Suppressor macrophage treated with lipopolysaccharide for 4 hours (primary cell): ENCODE data around the gene REM2.
A peak's percentile ranks its signal among the peaks of the same experiment; 100 is the strongest.

Experiments
- DNase-seq: peaks from one replicate; pipeline ENCODE4 v3.0.0-alpha.2; 2020

Gene REM2

DNA sequence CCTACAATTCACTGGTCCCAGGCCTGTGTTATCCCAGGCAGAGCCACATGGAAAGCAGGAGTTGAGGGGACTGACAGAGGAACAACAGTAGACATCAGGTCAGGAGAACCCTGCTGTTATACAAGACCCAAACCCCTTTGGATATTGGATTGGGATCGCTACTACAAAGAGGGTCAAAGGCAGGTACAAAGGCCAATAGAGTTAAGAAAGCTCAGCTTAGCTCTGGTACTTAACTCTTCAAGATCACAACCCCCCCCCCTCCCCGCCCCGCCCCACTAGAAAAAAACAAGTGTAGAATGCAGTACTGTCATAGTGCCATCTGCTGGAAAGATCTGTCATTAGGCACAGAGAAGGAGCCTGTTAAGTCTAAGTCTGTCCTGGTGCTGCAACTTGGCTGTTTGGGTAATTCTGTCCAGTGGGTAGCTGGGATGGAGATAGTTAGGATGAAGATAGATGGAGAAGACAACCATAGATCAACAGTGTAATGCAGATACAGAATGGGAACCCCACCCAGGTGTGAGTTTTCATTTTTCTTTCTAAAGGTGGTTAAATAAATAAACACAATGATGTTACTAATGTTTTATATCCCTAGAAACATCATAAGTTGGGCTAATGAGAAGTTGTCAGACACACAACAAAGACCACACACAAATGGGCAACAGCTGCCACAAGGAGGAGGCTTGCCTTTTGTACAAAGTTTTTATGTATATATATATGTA is 17.2 kb downstream of the REM2 start:
- peak; percentile 62 for DNase-seq

DNA sequence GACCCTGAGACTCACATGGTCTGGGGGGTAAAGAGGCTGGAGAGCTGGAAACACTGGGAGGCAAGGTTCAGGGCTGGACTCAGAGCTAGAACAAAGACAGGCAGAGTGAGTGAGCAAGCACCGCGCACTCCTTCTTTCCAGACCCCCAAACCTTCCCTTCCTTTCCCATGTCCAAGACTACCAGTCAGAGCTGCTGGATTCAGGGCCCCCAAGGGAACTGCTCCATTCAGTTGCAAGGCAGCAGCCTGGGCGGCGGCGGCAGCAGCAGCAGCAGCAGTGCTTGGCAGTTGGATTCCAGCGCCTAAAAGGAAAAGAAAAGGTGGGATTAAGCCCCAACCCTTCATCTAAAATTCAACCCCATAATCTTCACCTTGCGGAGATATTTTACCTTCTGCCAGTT is 18.8 kb downstream of the REM2 start:
- DNase-seq, result no peak

DNA sequence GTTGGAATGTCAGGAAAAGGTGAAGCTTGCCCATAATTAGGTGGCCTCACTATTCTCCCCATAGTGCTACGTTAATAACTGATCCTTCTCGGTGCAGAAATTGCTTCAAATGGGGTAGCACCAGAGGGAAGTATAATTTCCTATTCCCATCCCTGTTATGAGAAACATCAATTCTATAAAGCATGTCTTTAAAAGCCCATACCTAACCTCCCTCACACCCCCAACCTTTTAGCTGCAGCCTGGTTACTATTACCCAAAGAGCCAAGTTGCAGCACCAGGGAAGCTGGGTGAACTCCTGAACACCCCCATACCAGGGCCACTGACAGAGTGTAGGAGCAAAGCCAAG is 20.7 kb downstream of the REM2 start:
- DNase-seq, result no peak

DNA sequence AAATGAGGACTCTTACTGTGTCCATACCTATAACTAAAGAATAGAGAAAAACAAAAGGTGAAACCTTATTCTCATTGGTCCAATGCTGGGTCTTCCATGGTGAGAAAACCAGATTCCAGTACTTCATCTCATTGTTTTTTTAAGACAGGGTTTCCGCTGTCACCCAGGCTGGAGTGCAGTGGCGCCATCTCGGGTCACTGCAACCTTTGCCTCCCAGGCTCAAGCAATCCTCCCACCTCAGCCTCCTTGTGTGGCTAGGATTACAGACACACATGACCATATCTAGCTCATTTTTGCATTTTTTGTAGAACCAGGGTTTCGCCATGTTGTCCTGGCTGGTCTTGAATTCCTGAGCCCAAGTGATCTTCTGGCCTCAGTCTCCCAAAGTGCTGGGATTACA is 22.6 kb downstream of the REM2 start:
- DNase-seq, result no peak

DNA sequence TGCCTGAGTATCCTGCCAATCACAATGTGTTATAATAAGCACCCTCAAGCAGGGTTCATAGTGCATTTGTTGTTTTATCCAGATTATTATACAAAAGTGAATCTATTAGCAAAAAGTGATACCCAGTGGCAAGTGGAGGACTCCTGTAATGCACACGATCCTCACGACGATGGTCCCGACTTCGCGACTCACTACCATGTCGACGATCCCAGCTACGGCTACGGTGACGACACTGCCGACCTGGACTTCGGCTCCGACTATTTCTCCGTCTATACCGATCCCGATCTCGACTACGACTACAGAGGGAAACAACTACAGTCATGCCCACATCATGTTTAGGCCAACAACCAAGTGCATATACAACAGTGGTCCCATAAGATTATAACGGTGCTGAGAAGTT is 23.1 kb downstream of the REM2 start:
- no peak for DNase-seq

DNA sequence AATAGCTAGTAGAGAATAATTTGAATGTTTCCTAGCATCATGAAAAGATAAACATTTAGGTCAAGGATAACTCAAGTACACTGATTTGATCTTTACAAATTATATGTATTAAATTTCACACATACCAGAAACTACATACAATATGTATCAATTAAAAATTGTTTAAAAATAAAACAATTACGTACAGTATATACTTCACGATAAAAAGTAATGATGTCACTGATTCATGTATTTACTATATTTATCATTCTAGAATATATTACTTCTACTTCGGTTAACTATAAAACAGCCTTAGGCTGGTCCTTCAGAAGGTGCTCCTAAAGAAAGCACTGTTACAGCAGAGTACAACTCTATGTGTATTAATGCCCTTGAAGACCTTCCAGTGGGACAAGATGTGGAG is 24.4 kb downstream of the REM2 start:
- DNase-seq, result no peak

DNA sequence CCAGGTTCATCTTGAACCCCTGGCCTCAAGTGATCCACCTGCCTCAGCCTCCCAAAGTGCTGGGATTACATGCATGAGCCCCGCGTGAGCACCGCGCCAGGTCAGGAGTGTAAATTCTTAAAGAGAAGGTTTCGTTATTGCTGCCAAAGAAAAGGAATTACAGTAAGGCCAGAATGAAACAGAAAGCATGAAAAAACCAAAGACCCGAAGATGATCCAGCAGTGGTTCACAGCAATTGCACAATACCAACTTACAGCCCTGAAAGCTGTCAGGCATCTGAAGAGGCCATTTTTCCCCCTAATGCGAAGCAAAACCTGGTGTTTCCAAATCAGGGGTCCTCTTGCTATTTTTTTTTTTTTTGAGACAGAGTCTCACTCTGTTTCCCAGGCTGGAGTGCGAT is 25.6 kb downstream of the REM2 start:
- peak; percentile 93 for DNase-seq

DNA sequence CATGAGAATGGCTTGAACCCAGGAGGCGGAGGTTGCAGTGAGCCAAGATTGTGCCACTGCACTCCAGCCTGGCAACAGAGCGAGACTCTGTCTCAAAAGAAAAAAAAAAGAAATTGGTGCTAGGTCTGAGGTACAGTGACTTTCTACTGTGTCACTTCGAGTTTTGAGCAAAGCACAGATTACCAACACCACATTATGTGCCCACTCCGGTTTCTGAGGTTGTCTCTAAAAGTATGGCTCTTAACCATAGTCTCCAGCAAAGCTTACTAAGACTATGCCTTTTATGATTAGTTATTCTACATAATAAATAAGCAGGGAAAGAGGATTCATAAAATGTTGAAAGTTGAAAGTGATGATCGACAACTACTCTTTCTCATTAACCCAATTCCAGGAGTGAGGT is 27.9 kb downstream of the REM2 start:
- DNase-seq, result no peak

DNA sequence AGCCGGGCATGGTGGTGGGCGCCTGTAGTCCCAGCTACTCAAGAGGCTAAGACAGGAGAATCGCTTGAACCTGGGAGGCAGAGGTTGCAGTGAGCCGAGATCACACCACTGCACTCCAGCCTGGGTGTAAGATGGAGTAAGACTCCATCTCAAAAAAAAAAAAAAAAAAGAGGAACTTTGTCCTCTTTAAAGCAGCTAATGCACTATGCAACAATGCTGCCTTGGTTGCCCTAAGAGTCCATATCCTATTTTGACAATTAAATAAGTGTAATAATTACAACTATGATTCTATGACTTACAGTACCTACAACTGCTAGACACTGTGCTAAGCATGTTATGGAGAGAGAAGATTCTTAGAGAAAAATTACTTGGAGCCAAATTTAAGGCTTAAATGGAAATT is 31.8 kb downstream of the REM2 start:
- peak; percentile 43 for DNase-seq

DNA sequence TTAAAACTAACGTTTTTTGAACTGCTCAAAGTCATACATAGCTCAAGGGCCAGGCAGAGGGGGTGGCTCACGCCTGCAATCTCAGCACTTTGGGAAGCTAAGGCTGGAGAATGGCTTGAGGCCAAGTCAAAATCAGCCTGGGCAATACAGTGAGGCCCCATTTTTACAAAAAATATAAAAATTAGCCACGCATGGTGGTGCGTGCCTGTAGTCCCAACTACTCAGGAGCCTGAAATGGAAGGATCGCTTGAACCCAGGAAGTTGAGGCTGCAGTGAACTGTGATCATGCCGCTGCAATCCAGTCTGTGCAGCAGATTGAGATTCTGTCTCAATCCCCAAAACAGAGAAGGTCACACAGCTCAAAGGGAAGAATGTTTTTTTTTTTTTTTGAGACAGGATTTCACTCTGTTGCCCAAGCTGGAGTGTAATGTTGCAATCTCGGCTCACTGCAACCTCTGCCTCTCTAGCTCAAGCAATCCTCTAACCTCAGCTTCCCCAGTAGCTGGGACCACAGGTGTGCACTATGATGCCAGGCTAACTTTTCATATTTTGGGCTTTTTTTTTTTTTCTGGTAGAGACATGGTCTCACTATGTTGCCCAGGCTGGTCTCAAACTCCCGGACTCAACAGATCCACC is 33.0 kb downstream of the REM2 start:
- DNase-seq, result peak; percentile 80

DNA sequence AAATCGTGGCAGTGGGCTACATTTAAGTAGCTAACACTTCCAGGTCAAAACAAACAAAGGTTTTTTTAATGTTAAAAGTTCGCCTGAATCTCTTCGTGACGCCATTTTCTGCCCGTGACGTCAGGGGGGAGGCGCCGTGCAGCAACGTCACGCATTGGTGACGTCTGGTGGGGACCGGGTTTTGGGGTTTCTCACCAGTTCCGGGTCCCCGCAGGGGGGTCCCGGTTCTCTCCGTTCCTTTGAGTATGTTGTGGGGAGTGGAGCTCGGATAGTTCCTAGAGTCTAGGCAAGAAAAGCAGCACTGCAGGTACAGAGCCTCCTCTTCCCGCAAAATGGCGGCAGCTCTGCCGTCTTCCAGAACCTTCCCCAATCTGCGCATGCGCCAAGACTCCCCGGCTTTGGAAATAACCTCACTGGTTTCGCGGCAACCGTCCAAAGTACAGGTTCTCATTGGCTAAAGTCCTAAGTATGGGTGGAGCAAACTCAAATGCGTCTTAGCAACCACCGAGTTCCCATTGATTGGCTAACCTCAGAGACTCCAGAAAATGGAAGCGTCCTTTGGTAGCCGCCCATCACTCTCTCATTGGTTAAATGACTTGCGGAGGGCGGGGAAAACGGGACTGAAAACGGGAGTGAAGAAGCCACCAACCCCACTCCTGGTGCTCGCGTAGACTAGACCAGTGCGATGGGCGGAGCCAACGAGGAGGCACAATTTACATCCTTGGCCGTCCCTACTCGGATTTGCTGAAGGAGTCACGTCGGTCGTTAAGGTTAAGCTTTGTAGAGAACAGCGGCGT is 36.0 kb downstream of the REM2 start, which contains the start of gene RBM23:
Gene RBM23 (minus strand): TSS at position 346 of the 797 bp plus-strand sequence.
- DNase-seq, result peak; percentile 100

DNA sequence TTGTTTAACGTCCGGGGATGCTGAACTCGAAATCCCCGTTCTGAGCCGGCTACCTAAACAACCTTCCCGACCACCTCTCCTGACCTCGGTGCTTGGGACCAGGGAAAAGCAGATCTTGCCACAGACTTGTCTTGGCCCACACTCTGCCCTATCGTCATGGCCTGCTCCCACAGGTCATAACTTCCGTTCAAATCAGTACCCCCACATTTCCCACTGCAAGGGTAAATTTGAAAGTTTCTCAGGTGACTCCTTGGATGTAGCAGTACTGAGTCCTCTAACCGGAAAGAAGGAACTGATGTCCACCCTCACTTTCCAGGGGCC is 36.5 kb downstream of the REM2 start:
- DNase-seq, result no peak

DNA sequence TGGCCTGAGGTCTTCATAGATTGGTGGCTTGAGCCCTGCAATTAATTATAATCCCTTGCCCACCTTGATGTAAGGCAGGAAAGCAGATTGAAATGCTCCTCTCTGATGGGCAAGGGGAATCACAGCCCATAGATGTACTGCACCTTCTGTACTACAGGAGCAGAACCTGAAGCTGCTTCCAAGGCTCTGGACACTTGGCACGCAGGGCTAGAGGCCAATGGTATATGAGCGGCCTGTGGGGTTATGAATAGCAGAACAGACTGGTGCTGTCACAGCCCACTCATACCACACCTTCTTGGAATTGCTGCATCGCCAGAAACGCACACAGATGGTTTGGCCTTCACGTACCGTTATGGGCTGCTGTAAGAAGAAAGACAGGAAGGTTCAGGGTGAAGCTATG is 37.7 kb downstream of the REM2 start:
- no peak for DNase-seq

DNA sequence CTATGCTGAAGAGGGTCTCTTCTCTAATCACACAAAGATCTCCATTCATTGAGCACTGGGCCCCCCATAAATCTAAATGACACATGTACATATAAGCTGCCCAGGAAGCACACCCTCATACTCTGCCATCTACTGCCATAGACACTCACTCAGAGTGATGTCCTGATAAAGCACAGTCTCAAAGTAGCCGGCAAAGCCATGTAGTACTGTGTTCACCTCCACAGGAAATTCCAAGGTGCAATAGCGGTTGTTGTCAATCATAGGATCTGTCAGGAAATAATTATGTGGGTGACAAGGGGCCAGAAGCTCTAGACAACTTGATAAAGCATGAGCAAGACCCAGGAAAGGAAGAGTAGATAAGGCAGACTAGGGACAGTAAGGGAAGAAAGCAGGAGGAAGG is 39.3 kb downstream of the REM2 start:
- no peak for DNase-seq

DNA sequence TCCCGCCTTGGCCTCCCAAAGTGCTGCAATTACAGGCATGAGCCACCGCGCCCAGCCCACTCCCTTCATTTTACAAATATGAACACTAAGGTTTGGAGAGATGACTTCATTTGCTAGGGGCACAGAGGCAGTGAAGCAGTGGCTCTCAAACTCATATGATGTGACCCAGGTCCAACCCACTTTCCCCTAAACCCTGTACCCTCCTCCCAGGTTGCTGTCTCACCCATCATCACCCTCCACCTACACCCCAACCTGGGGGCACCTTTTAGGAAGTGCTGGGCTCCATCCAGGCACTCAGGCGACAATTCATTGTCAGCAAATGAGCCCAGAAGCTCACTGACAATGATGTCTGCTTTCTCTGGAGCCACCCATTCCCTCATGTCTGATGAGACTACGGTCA is 40.7 kb downstream of the REM2 start:
- DNase-seq, result no peak

DNA sequence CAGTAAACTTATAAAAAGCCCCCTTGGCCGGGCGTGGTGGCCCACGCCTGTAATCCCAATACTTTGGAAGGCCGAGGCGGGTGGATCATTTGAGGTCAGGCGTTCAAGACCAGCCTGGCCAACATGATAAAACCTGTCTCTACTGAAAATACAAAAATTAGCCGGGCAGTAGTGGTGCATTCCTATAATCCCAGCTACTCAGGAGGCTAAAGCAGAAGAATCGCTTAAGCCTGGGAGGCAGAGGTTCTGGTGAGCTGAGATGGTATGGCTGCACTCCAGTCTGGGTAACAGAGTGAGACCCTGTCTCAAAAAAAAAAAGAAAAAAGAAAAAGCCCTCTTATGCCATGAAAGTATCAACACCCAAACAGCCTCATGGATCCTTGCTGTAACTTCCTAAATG is 42.5 kb downstream of the REM2 start:
- DNase-seq, result no peak

DNA sequence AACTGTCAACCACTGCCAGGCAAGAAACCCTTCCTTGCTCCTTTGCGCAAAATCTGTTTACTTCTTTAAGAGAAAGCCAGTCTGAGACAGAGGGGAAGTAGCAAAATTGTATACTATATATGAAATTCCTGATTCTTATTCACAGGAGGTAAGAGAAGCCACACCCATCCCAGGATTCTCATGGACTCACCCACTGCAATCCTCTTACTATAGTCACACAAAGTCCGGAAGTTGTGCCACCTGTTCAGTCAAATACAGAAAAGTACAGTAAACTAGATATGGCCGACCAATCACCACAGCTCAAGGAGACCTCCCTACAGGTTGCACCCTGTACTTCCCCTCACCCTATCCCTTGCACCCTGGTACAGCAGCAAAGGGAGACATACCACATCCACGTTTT is 43.3 kb downstream of the REM2 start:
- DNase-seq, result no peak

DNA sequence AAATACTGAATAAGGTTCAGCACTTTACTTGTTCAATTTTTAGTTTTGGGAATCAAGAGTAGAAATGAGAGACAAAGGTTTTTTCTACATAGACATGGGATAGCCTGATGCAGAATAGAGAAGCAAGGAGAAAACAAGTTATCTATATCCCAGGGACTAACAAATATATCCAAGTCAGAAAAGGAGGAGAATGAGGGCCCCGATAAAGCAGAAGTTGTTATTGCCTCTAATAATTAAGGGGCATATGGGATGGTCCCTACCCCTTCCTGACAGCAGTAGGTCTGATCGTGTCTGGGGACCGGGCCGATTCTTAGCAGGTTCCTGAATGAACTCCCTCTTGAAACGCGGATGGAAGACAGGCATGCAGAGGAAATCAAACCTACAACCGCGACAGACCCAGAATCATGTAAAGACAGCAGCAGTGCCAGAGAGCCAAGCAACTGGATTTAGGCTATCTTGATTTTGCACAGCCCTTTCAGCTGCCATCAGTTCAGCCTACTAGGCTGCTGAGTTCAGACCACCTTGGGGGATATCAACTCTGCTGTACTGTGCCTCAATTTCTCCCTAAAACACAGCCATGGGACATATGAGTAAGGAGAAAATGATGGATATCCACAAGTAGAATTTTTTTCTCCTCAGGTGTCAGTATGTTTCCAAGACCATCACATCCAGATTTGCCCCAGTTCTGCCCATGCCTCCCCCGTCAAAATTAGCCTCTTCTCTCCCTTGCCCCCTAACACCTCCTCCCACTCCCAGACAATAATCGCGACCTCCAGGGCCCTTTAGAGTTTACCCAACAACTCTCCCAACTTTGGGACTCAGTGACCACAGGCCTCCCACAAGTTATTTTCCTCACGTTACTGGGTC is 45.4 kb downstream of the REM2 start:
- no peak for DNase-seq

DNA sequence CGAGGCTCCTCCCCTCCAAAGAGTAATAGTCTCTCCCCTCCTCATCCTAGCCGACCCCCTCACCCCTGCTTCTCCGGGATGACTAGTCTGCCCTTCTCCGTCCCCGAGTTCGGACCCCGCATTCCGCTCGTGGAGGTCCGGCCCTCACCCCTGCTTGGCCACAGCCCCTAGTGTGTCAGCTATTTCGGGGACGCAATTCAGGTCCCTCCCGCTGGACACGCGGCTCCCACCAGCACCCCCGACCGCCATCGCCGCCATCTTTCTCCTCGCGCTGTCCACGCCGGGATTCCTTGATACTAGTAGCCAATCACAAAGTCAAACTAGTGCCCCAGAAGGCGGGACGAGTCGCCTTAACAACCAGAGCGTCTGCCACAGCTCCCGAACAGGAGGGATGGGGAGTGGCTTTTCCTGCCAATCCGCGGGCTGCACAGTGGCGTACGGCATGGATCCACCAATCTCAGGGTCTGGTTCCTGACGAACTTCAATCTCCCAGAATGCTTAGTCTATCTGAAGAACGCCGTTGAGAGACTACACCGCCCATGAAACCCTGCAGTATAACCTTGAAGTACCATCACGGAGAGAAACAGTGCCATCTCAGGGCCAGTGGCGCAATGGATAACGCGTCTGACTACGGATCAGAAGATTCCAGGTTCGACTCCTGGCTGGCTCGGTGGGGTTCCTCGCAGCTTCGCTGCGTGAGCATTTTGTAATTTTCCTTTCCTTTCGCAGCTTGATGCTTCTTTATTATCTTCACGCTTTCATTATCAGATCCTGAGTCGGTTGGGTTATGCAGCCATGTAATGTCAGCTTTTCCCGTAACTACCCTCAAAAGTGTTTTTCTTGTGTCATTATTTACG is 46.3 kb downstream of the REM2 start, which contains the start of gene PRMT5:
Gene PRMT5 (minus strand): TSS at position 273 of the 857 bp plus-strand sequence. CDS start 15 bp downstream, at position 258.
- peak; percentile 99 for DNase-seq

DNA sequence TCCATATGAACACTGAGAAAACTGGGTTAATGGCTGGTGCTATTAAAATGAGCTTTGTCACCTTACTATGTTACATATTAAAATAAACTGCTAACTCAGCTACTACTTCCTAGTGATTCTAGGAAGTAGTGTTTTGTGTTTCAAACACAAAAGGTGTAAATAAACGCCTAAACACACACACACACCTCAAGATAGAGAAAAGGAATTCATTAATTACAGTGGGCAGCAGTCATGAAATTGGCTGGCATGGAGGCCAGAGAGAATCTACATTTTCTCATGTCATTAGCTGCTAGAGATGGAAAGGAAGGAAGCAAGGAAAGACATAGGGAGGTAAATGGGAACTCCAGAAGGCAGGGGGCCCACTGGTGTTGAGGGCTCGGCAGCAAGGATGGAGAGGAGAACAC is 46.9 kb downstream of the REM2 start:
- no peak for DNase-seq

DNA sequence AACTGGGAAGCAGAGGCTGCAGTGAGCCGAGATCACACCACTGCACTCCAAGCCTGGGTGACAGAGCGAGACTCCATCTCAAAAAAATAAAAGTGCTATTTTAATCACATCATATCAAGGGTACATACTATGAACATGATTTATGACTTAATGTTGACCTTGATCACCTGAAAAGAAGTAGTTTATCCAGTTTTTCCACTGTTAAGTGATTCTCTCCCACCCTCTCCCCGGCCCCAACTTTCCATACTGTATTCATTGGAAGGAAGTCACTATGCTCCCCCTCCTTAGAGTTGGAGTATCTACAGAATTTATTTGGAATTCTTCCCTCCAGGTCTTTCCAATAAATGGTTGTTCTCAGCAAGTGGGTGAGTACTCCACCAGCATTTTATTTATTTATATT is 49.1 kb downstream of the REM2 start:
- no peak for DNase-seq

DNA sequence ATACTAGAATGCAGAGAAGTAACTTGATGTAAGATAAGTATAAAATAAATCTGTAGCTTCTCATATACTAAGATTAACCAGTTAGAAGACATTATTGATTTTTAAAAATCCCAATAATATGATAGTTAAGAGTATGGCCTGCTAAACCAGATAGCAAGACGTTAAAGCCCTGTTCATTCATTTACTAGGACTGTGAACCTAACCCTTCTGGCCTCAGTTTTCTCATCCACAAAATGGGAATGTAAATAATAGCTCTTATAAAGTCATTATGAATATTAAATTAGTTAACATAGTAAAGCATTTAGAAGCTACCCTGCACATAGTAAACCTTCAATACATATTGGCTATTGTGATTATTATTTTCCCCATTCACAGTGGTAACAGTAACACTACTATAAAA is 52.1 kb downstream of the REM2 start:
- no peak for DNase-seq
